ENCODE measurements around the gene ADAT1.

DNA sequence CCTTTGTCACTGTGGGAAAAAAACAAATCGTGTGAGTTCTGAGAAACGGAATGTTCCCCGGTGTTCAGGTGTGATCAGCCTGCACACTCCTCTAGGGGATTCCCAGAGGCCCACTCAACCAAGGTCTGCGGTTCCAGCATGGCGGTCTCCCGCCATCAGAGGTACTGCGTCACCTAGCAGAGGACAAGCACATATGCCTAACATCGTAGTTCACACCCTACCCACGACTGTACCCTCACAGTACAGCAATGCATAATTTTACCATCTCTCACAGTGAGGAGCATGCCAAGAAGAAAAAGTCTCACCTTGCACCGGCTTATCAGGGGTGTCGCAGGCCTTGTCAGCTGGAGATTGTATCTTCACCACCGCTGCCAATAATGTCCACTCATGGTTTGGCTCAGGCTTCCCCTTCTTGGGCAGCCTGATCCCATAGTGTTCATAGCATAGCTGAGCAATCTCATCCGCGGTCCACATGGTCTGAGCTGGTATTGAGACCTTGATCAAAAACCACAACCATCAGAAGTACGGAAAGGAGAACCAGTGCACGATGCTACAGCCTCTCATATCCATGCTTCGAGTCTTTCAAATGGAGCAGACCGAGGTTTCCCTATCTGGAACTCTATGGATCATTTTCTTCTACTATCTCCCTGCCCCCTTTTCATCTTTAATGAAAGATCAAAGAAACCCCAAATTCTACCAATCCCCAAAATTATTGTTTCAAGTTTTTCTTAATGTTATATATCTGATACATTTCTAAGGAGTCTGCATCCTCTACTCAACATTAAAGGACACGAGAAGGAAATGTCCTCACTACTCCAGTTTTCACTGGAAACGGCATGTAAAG, 2.5 kb downstream of the ADAT1 start:
- TF ChIP-seq YY1 (IDR thresholded peaks at IDR 0.05; ENCODE audit: low read depth, low read length) (no peak), SP2 (IDR thresholded peaks at IDR 0.05; ENCODE audit: low read length) (no peak), BCL11A (IDR thresholded peaks at IDR 0.05; ENCODE audit: low read depth in 2 of 2, low read length in 2 of 2) (no peak)
- TF ChIP-seq, protein P1, sequence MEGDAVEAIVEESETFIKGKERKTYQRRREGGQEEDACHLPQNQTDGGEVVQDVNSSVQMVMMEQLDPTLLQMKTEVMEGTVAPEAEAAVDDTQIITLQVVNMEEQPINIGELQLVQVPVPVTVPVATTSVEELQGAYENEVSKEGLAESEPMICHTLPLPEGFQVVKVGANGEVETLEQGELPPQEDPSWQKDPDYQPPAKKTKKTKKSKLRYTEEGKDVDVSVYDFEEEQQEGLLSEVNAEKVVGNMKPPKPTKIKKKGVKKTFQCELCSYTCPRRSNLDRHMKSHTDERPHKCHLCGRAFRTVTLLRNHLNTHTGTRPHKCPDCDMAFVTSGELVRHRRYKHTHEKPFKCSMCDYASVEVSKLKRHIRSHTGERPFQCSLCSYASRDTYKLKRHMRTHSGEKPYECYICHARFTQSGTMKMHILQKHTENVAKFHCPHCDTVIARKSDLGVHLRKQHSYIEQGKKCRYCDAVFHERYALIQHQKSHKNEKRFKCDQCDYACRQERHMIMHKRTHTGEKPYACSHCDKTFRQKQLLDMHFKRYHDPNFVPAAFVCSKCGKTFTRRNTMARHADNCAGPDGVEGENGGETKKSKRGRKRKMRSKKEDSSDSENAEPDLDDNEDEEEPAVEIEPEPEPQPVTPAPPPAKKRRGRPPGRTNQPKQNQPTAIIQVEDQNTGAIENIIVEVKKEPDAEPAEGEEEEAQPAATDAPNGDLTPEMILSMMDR (IDR thresholded peaks at IDR 0.05; ENCODE audit: control extremely low read depth in 1 of 3, insufficient read depth in 1 of 3, low read depth in 1 of 3, low read length in 3 of 3) = no peak

Data from H1 (cell line).